Chondrocyte (in vitro differentiated cells): ENCODE data around the gene CDC42SE1. TPM values are rescaled to one million over a fixed set of nuclear protein-coding genes. Genes with fewer than 3 reads are reported as not detected.

ENCODE experiments used
- DNase-seq: peaks from one replicate; pipeline ENCODE4 v3.0.0; 2021; ENCODE audit warnings: mixed read lengths, low spot score
- H3K27ac Mint-ChIP-seq: one replicate; pipeline ENCODE4 v1.8.0; 2021; ENCODE audit warnings: mild to moderate bottlenecking, moderate library complexity, mixed read lengths; ENCODE audit not compliant: unreplicated experiment
- H3K27me3 Mint-ChIP-seq: 2 replicates; pipeline ENCODE4 v1.8.0; 2021; ENCODE audit warnings: low read depth, mixed read lengths
- H3K36me3 Mint-ChIP-seq: 2 replicates; pipeline ENCODE4 v1.8.0; 2021; ENCODE audit warnings: low read depth, mixed read lengths
- H3K4me1 Mint-ChIP-seq: 2 replicates; pipeline ENCODE4 v1.8.0; 2021; ENCODE audit warnings: low read depth, mild to moderate bottlenecking, mixed read lengths
- H3K4me3 Mint-ChIP-seq: one replicate; pipeline ENCODE4 v1.8.0; 2021; ENCODE audit warnings: mild to moderate bottlenecking, moderate library complexity, mixed read lengths; ENCODE audit not compliant: unreplicated experiment
- H3K9me3 Mint-ChIP-seq: 2 replicates; pipeline ENCODE4 v1.8.0; 2021; ENCODE audit warnings: low read depth, mixed read lengths
- CTCF ChIP-seq: fragments of 200-600 bp; sonication (generic); IDR thresholded peaks from 2 replicates; pipeline ENCODE4 v1.5.0; 2021; ENCODE audit warnings: antibody characterized with exemption, mild to moderate bottlenecking, moderate library complexity
- total RNA-seq: library from RNA; stranded (reverse); gene quantifications from 3 replicates; pipeline ENCODE4 v1.2.1, GENCODE V29; 2021

Gene CDC42SE1
- total RNA-seq, 1 donor from 2014 or later: 76.6 TPM

GRCh38 chr1:151011154-151011850, 48.1 kb downstream of the CDC42SE1 start:
- DNase-seq: no peak
- peak overlapping the region; percentile 25 for H3K27ac Mint-ChIP-seq
- no peaks in the 10 kb centered on the region for H3K36me3 Mint-ChIP-seq
- H3K27me3 Mint-ChIP-seq: no peaks in the 10 kb centered on the region
- H3K4me3 Mint-ChIP-seq: no peak overlapping the region
- no peak for TF ChIP-seq CTCF
- no peaks in the 10 kb centered on the region for H3K9me3 Mint-ChIP-seq
- H3K4me1 Mint-ChIP-seq: peaks cover 55% of the 10 kb centered on the region

- no peak for TF ChIP-seq CTCF
- H3K9me3 Mint-ChIP-seq: no peaks in the 10 kb centered on the region
- no peak overlapping the region for H3K27ac Mint-ChIP-seq
- no peak for DNase-seq
- no peaks in the 10 kb centered on the region for H3K36me3 Mint-ChIP-seq
- H3K4me1 Mint-ChIP-seq: peaks cover 65% of the 10 kb centered on the region
- no peak overlapping the region for H3K4me3 Mint-ChIP-seq
- H3K27me3 Mint-ChIP-seq: no peaks in the 10 kb centered on the region
These were observed 49.1 kb downstream of the CDC42SE1 start for GRCh38 chr1:151010346-151010726.

GRCh38 chr1:151009674-151010345, 49.6 kb downstream of the CDC42SE1 start:
- Mint-ChIP-seq H3K27me3 (no peaks in the 10 kb centered on the region), H3K27ac (no peak overlapping the region), H3K4me1 (peaks cover 68% of the 10 kb centered on the region), H3K36me3 (no peaks in the 10 kb centered on the region), H3K4me3 (no peak overlapping the region), H3K9me3 (no peaks in the 10 kb centered on the region)
- TF ChIP-seq CTCF: no peak
- DNase-seq: no peak

- no peak for TF ChIP-seq CTCF
- Mint-ChIP-seq H3K27me3 (no peaks in the 10 kb centered on the region), H3K27ac (peak overlapping the region; percentile 96), H3K4me1 (peaks cover 70% of the 10 kb centered on the region), H3K4me3 (peak overlapping the region; percentile 96), H3K9me3 (no peaks in the 10 kb centered on the region), H3K36me3 (no peaks in the 10 kb centered on the region)
- DNase-seq: no peak
These were observed 50.2 kb downstream of the CDC42SE1 start for GRCh38 chr1:151009206-151009587.

GRCh38 chr1:151008244-151009205, 50.9 kb downstream of the CDC42SE1 start, which contains the start of gene PRUNE1:
TSS of gene PRUNE1 (plus strand) at chr1:151008449. CDS start at chr1:151008633, 184 bp downstream.
- peak within 1 kb of the TSS; percentile 96 for H3K4me3 Mint-ChIP-seq
- no peaks in the 10 kb centered on the region for H3K27me3 Mint-ChIP-seq
- peaks cover 68% of the 10 kb centered on the region for H3K4me1 Mint-ChIP-seq
- no peaks in the 10 kb centered on the region for H3K9me3 Mint-ChIP-seq
- peak within 1 kb of the TSS; percentile 96 for H3K27ac Mint-ChIP-seq
- peak; percentile 97 for DNase-seq
- H3K36me3 Mint-ChIP-seq: no peaks in the 10 kb centered on the region
- no peak for TF ChIP-seq CTCF
